Neural cell (in vitro differentiated cells): ENCODE measurements around the gene HAS3.

Experiments
- EP300 ChIP-seq: fragments of 450-650 bp; conservative IDR thresholded peaks from 2 replicates; pipeline ENCODE4 v1.6.1; 2014; ENCODE audit warnings: antibody characterized with exemption, mild to moderate bottlenecking, moderate library complexity; ENCODE audit not compliant: poor library complexity, severe bottlenecking
- POLR2AphosphoS5 ChIP-seq: IDR thresholded peaks from 2 replicates; pipeline ENCODE4 v1.6.1; 2012
- TF ChIP-seq, protein P1 (sequence below): fragments of 450-650 bp; IDR thresholded peaks from 2 replicates; pipeline ENCODE4 v1.5.1; 2014; ENCODE audit warnings: antibody characterized with exemption, mild to moderate bottlenecking, moderate library complexity; ENCODE audit not compliant: poor library complexity, severe bottlenecking
- TF ChIP-seq, protein P2 (sequence below): IDR thresholded peaks from 2 replicates; pipeline ENCODE4 v1.6.1; 2012; ENCODE audit warnings: borderline replicate concordance

DNA sequence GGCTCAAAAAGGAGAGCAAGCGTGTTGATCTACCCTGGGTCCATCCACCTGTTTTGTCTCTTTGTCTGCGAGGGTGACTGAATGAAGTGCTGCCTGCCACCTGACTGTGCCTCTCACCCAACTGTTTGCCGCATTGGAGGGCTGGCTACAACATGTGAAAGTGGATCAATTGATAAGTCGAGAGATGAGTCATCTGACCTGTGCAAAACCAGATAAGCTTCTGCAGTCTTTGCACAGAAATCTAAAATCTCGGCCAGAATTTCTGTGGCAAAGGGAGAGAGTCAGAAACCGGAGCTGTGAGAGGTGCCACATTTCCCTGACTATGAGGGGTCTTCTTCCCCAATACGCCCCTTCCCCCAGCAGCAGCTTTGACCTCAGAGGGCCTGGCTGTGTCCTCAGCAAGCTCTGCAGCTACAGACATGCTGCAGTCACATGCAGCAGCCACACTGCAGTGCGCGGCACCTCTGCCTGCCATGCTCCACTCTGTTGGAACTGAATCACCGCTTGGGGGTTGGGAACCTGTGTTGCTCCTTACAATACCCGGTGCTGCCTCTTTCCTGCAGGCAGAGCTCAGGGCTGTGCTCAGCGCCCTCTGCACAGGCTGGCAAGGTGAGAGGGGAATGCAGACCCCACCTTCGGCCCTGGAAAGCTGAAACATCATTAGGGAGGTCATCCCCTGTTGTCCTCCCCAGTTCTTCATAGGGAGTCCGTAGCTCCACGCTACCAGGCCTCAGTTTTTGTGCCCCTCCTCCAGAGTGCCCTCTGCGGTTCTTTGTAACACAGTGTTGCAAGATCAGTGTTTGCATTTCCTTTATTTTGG lies 16.2 kb upstream of the HAS3 start:
- TF ChIP-seq, protein P1, sequence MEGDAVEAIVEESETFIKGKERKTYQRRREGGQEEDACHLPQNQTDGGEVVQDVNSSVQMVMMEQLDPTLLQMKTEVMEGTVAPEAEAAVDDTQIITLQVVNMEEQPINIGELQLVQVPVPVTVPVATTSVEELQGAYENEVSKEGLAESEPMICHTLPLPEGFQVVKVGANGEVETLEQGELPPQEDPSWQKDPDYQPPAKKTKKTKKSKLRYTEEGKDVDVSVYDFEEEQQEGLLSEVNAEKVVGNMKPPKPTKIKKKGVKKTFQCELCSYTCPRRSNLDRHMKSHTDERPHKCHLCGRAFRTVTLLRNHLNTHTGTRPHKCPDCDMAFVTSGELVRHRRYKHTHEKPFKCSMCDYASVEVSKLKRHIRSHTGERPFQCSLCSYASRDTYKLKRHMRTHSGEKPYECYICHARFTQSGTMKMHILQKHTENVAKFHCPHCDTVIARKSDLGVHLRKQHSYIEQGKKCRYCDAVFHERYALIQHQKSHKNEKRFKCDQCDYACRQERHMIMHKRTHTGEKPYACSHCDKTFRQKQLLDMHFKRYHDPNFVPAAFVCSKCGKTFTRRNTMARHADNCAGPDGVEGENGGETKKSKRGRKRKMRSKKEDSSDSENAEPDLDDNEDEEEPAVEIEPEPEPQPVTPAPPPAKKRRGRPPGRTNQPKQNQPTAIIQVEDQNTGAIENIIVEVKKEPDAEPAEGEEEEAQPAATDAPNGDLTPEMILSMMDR, result peak; percentile 33
- TF ChIP-seq, protein P2, sequence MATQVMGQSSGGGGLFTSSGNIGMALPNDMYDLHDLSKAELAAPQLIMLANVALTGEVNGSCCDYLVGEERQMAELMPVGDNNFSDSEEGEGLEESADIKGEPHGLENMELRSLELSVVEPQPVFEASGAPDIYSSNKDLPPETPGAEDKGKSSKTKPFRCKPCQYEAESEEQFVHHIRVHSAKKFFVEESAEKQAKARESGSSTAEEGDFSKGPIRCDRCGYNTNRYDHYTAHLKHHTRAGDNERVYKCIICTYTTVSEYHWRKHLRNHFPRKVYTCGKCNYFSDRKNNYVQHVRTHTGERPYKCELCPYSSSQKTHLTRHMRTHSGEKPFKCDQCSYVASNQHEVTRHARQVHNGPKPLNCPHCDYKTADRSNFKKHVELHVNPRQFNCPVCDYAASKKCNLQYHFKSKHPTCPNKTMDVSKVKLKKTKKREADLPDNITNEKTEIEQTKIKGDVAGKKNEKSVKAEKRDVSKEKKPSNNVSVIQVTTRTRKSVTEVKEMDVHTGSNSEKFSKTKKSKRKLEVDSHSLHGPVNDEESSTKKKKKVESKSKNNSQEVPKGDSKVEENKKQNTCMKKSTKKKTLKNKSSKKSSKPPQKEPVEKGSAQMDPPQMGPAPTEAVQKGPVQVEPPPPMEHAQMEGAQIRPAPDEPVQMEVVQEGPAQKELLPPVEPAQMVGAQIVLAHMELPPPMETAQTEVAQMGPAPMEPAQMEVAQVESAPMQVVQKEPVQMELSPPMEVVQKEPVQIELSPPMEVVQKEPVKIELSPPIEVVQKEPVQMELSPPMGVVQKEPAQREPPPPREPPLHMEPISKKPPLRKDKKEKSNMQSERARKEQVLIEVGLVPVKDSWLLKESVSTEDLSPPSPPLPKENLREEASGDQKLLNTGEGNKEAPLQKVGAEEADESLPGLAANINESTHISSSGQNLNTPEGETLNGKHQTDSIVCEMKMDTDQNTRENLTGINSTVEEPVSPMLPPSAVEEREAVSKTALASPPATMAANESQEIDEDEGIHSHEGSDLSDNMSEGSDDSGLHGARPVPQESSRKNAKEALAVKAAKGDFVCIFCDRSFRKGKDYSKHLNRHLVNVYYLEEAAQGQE, result peak; percentile 27
- TF ChIP-seq POLR2AphosphoS5, result peak; percentile 31
- peak; percentile 21 for TF ChIP-seq EP300
